Large intestine (tissue), 3 donors: ENCODE data around the gene FBN2. TPM values are rescaled to one million over a fixed set of nuclear protein-coding genes. Genes with fewer than 3 reads are reported as not detected.
A peak's percentile ranks its signal among the peaks of the same experiment; 100 is the strongest.

Experiments used
- DNase-seq, 2 donors: peaks; one replicate each; pipeline versions ENCODE4 v3.0.0 to v3.0.0-alpha.2; 2013
- H3K27ac ChIP-seq: one replicate; pipeline ENCODE4 v1.5.1; 2013; ENCODE audit warnings: low read length
- H3K27me3 ChIP-seq: 2 replicates; pipeline ENCODE4 v1.6.1; 2013; ENCODE audit warnings: low read length; ENCODE audit not compliant: control insufficient read depth, insufficient read depth
- H3K36me3 ChIP-seq: 2 replicates; pipeline ENCODE4 v1.6.1; 2013; ENCODE audit warnings: low read length; ENCODE audit not compliant: control insufficient read depth, insufficient read depth
- H3K4me1 ChIP-seq: one replicate; pipeline ENCODE4 v1.6.1; 2013; ENCODE audit warnings: low read length; ENCODE audit not compliant: control insufficient read depth, insufficient read depth
- H3K4me3 ChIP-seq: one replicate; pipeline ENCODE4 v1.5.1; 2013; ENCODE audit warnings: low read length
- H3K9me3 ChIP-seq: one replicate; pipeline ENCODE4 v1.6.1; 2013; ENCODE audit warnings: mild to moderate bottlenecking, low read depth, low read length, moderate library complexity; ENCODE audit not compliant: control insufficient read depth
- WGBS: methylation state at CpG from one replicate; pipeline ENCODE4 v1.1.5; 2013; ENCODE audit warnings: low lambda C conversion rate; ENCODE audit not compliant: insufficient coverage; 5-methylcytosine and 5-hydroxymethylcytosine counted together
- polyA plus RNA-seq: library from polyadenylated mRNA; unstranded; fragments of 120-200 nt; gene quantifications from one replicate; pipeline ENCODE4 v1.2.1, GENCODE V29; 2013

Gene FBN2
- polyA plus RNA-seq, 1 donor, result 21.8 TPM

- WGBS, result 53% methylated on average over 2 of the region's 6 CpGs
- H3K4me3 ChIP-seq, result no peak overlapping the region
- DNase-seq, result peak in 1 of 2 donors; percentile 2
Observed at GRCh38 chr5:128534726-128535125, 3.3 kb downstream of the FBN2 start.

GRCh38 chr5:128532776-128533175, 5.3 kb downstream of the FBN2 start:
- Histone ChIP-seq H3K4me1 (no peaks in the 10 kb centered on the region), H3K4me3 (no peak overlapping the region), H3K36me3 (no peaks in the 10 kb centered on the region), H3K9me3 (peaks cover 7% of the 10 kb centered on the region), H3K27ac (no peak overlapping the region), H3K27me3 (peaks cover 37% of the 10 kb centered on the region)
- no CpG with 5 or more reads among the region's 3 CpGs for WGBS
- DNase-seq, result no peak

More at GRCh38 chr5:128534726-128535125, 3.3 kb downstream of the FBN2 start:
- peaks cover 52% of the 10 kb centered on the region for H3K27me3 ChIP-seq
- H3K4me1 ChIP-seq, result no peaks in the 10 kb centered on the region
- no peaks in the 10 kb centered on the region for H3K36me3 ChIP-seq
- no peak overlapping the region for H3K27ac ChIP-seq
- peaks cover 14% of the 10 kb centered on the region for H3K9me3 ChIP-seq

GRCh38 chr5:128532127-128532526, 5.9 kb downstream of the FBN2 start:
- no peaks in the 10 kb centered on the region for H3K4me1 ChIP-seq
- H3K9me3 ChIP-seq, result peaks cover 5% of the 10 kb centered on the region
- no peak for DNase-seq
- no peak overlapping the region for H3K4me3 ChIP-seq
- WGBS, result 80% methylated on average over 1 of the region's 3 CpGs
- H3K36me3 ChIP-seq, result no peaks in the 10 kb centered on the region
- peaks cover 30% of the 10 kb centered on the region for H3K27me3 ChIP-seq
- no peak overlapping the region for H3K27ac ChIP-seq

GRCh38 chr5:128528637-128529255, 9.3 kb downstream of the FBN2 start:
- Histone ChIP-seq H3K9me3 (no peaks in the 10 kb centered on the region), H3K27ac (no peak overlapping the region), H3K36me3 (no peaks in the 10 kb centered on the region), H3K27me3 (peaks cover 9% of the 10 kb centered on the region), H3K4me1 (no peaks in the 10 kb centered on the region), H3K4me3 (no peak overlapping the region)
- DNase-seq, result no peak
- 89% methylated on average over 3 of the region's 5 CpGs for WGBS

GRCh38 chr5:128528126-128528525, 9.9 kb downstream of the FBN2 start:
- no peaks in the 10 kb centered on the region for H3K4me1 ChIP-seq
- WGBS, result 57% methylated on average over 1 of the region's 2 CpGs

GRCh38 chr5:128527077-128527476, 11.0 kb downstream of the FBN2 start:
- no peaks in the 10 kb centered on the region for H3K4me1 ChIP-seq
- H3K4me3 ChIP-seq, result no peak overlapping the region
- no peaks in the 10 kb centered on the region for H3K36me3 ChIP-seq
- no peak overlapping the region for H3K27ac ChIP-seq
- DNase-seq, result no peak
- no peaks in the 10 kb centered on the region for H3K9me3 ChIP-seq
- peaks cover 2% of the 10 kb centered on the region for H3K27me3 ChIP-seq

More at GRCh38 chr5:128528126-128528525, 9.9 kb downstream of the FBN2 start:
- H3K4me3 ChIP-seq, result no peak overlapping the region
- peaks cover 5% of the 10 kb centered on the region for H3K27me3 ChIP-seq
- no peak for DNase-seq
- no peak overlapping the region for H3K27ac ChIP-seq
- no peaks in the 10 kb centered on the region for H3K36me3 ChIP-seq
- H3K9me3 ChIP-seq, result no peaks in the 10 kb centered on the region

GRCh38 chr5:128522336-128522735, 15.7 kb downstream of the FBN2 start:
- Histone ChIP-seq H3K4me1 (no peaks in the 10 kb centered on the region), H3K9me3 (no peaks in the 10 kb centered on the region), H3K27me3 (no peaks in the 10 kb centered on the region), H3K36me3 (peaks cover 6% of the 10 kb centered on the region), H3K27ac (no peak overlapping the region), H3K4me3 (no peak overlapping the region)
- 76% methylated on average over 5 of the region's 5 CpGs for WGBS
- DNase-seq, result no peak

- Histone ChIP-seq H3K9me3 (no peaks in the 10 kb centered on the region), H3K4me1 (no peaks in the 10 kb centered on the region), H3K27ac (no peak overlapping the region), H3K27me3 (no peaks in the 10 kb centered on the region), H3K4me3 (no peak overlapping the region), H3K36me3 (peaks cover 6% of the 10 kb centered on the region)
- DNase-seq, result no peak
- 83% methylated on average over 1 of the region's 1 CpG for WGBS
Observed at GRCh38 chr5:128519827-128520226, 18.2 kb downstream of the FBN2 start.

GRCh38 chr5:128516978-128517377, 21.1 kb downstream of the FBN2 start:
- Histone ChIP-seq H3K4me3 (no peak overlapping the region), H3K36me3 (peaks cover 6% of the 10 kb centered on the region), H3K27ac (no peak overlapping the region), H3K4me1 (no peaks in the 10 kb centered on the region), H3K27me3 (no peaks in the 10 kb centered on the region), H3K9me3 (no peaks in the 10 kb centered on the region)
- 80% methylated on average over 1 of the region's 1 CpG for WGBS
- no peak for DNase-seq

- Histone ChIP-seq H3K4me3 (no peak overlapping the region), H3K9me3 (no peaks in the 10 kb centered on the region), H3K27ac (no peak overlapping the region), H3K27me3 (no peaks in the 10 kb centered on the region), H3K36me3 (peaks cover 4% of the 10 kb centered on the region), H3K4me1 (no peaks in the 10 kb centered on the region)
- 0% methylated on average over 1 of the region's 1 CpG for WGBS
- no peak for DNase-seq
Observed at GRCh38 chr5:128513806-128514205, 24.2 kb downstream of the FBN2 start.

GRCh38 chr5:128512894-128513293, 25.2 kb downstream of the FBN2 start:
- 40% methylated on average over 2 of the region's 2 CpGs for WGBS
- DNase-seq, result no peak
- Histone ChIP-seq H3K4me3 (no peak overlapping the region), H3K36me3 (no peaks in the 10 kb centered on the region), H3K27ac (no peak overlapping the region), H3K9me3 (no peaks in the 10 kb centered on the region), H3K27me3 (no peaks in the 10 kb centered on the region), H3K4me1 (no peaks in the 10 kb centered on the region)
